GM19099 (cell line): ENCODE data around the gene LCNL1.

Experiments
- POLR2A ChIP-seq: IDR thresholded peaks from 3 replicates; pipeline ENCODE4 v1.6.1; 2011; ENCODE audit warnings: low read depth; ENCODE audit not compliant: insufficient read length; ENCODE audit errors: extremely low read depth

The LCNL1 gene

GRCh38 chr9:137001857-137002645 lies 19.3 kb downstream of the LCNL1 start:
- no peak for TF ChIP-seq POLR2A

- no peak for TF ChIP-seq POLR2A
Observed at GRCh38 chr9:137002646-137003041, 19.9 kb downstream of the LCNL1 start.

GRCh38 chr9:137006116-137007003 lies 23.6 kb downstream of the LCNL1 start:
- TF ChIP-seq POLR2A = no peak

GRCh38 chr9:137007108-137007815 lies 24.5 kb downstream of the LCNL1 start:
- no peak for TF ChIP-seq POLR2A

- no peak for TF ChIP-seq POLR2A
Observed at GRCh38 chr9:137007816-137008270, 25.1 kb downstream of the LCNL1 start.

- no peak for TF ChIP-seq POLR2A
Observed at GRCh38 chr9:137008312-137008711, 25.5 kb downstream of the LCNL1 start.

- no peak for TF ChIP-seq POLR2A
Observed at GRCh38 chr9:137009217-137009616, 26.4 kb downstream of the LCNL1 start.

GRCh38 chr9:137009938-137010732 lies 27.3 kb downstream of the LCNL1 start:
- no peak for TF ChIP-seq POLR2A

GRCh38 chr9:137011156-137011555 lies 28.4 kb downstream of the LCNL1 start:
- TF ChIP-seq POLR2A = no peak

GRCh38 chr9:137011907-137012675 lies 29.3 kb downstream of the LCNL1 start:
- TF ChIP-seq POLR2A = no peak

- no peak for TF ChIP-seq POLR2A
Observed at GRCh38 chr9:137012694-137013570, 30.1 kb downstream of the LCNL1 start.

GRCh38 chr9:137013571-137013940 lies 30.8 kb downstream of the LCNL1 start:
- TF ChIP-seq POLR2A = no peak

GRCh38 chr9:137014166-137014565 lies 31.4 kb downstream of the LCNL1 start:
- no peak for TF ChIP-seq POLR2A
